HG03025 (cell line): ENCODE results near the gene ZNF629.
"Not testable (repeated sequence)": the region's sequence is repeated elsewhere in the genome, so short reads cannot be mapped to it uniquely, and the experiment has no call there.

Source experiments
- ATAC-seq: cut with Tn5 transposase; IDR thresholded peaks from one replicate; pipeline ENCODE4 v1.9.1; 2021; ENCODE audit warnings: mild to moderate bottlenecking, moderate library complexity; ENCODE audit not compliant: unreplicated experiment, low FRiP score

The ZNF629 gene

GRCh38 chr16:30786936-30787612, at the start of gene ZNF629:
Gene ZNF629, minus strand, starts transcription at chr16:30787205. Its CDS starts 2,723 bp downstream, at chr16:30784482.
- ATAC-seq, result no peak

- ATAC-seq, result no peak
These were observed 47.2 kb upstream of the ZNF629 start for GRCh38 chr16:30834130-30834740.

GRCh38 chr16:30830072-30830417, 43.0 kb upstream of the ZNF629 start:
- ATAC-seq, result no peak

- no peak for ATAC-seq
These were observed 42.4 kb upstream of the ZNF629 start for GRCh38 chr16:30829130-30830071.

- no peak for ATAC-seq
These were observed 34.9 kb upstream of the ZNF629 start for GRCh38 chr16:30821891-30822290.

GRCh38 chr16:30821441-30821840, 34.4 kb upstream of the ZNF629 start:
- ATAC-seq, result not testable (repeated sequence)

- no peak for ATAC-seq
These were observed 34.0 kb upstream of the ZNF629 start for GRCh38 chr16:30820952-30821421.

GRCh38 chr16:30816769-30817168, 29.8 kb upstream of the ZNF629 start:
- no peak for ATAC-seq

- ATAC-seq, result no peak
These were observed 26.8 kb upstream of the ZNF629 start for GRCh38 chr16:30813821-30814189.

GRCh38 chr16:30809675-30810074, 22.7 kb upstream of the ZNF629 start:
- ATAC-seq, result not testable (repeated sequence)

GRCh38 chr16:30808890-30809426, 22.0 kb upstream of the ZNF629 start:
- ATAC-seq, result not testable (repeated sequence)

- no peak for ATAC-seq
These were observed 21.1 kb upstream of the ZNF629 start for GRCh38 chr16:30808146-30808545.

GRCh38 chr16:30805370-30806169, 18.6 kb upstream of the ZNF629 start:
- ATAC-seq, result no peak

- ATAC-seq, result no peak
These were observed 18.0 kb upstream of the ZNF629 start for GRCh38 chr16:30805056-30805369.

- no peak for ATAC-seq
These were observed 15.9 kb upstream of the ZNF629 start for GRCh38 chr16:30802936-30803335.

- ATAC-seq, result no peak
These were observed 10.8 kb upstream of the ZNF629 start for GRCh38 chr16:30797670-30798309.

- ATAC-seq, result no peak
These were observed 7.6 kb upstream of the ZNF629 start for GRCh38 chr16:30794634-30795033.

- no peak for ATAC-seq
These were observed 6.6 kb upstream of the ZNF629 start for GRCh38 chr16:30793508-30794069.

- ATAC-seq, result no peak
These were observed 791 bp upstream of the ZNF629 start for GRCh38 chr16:30787613-30788378.
